Dedifferentiated amniotic fluid mesenchymal stem cell (primary cell): ENCODE results near the gene AXIN1.
"Not testable (repeated sequence)": the region's sequence is repeated elsewhere in the genome, so short reads cannot be mapped to it uniquely, and the experiment has no call there.

ENCODE experiments used
- DNase-seq: peaks from one replicate; pipeline ENCODE4 v3.0.0-alpha.2; 2016; ENCODE audit errors: extremely low spot score

Gene AXIN1

DNA sequence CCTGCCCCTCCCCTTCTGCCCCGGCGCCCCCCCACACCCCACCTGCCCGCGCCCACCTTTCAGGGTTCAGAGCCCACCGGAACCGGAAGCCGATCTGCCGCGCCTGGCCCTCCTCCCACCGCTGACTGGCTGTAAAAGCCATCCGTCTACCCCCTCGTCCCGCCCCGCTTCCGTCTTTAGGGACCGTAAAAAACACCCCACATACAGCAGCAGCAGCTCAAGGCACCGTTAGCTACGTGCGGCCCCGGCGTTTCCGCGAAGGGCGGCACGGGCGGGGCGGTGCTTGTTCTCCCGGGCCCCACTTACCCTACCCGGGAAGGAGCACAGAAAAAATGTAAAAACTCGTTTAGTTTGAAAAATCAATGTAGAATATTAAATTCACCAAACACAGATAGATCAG, 17.9 kb upstream of the AXIN1 start, which contains the start of gene MRPL28:
Gene MRPL28, minus strand, starts transcription at position 96 of the 400 bp plus-strand sequence. CDS start 320 bp downstream, outside the sequence.
- DNase-seq = peak; percentile 96

DNA sequence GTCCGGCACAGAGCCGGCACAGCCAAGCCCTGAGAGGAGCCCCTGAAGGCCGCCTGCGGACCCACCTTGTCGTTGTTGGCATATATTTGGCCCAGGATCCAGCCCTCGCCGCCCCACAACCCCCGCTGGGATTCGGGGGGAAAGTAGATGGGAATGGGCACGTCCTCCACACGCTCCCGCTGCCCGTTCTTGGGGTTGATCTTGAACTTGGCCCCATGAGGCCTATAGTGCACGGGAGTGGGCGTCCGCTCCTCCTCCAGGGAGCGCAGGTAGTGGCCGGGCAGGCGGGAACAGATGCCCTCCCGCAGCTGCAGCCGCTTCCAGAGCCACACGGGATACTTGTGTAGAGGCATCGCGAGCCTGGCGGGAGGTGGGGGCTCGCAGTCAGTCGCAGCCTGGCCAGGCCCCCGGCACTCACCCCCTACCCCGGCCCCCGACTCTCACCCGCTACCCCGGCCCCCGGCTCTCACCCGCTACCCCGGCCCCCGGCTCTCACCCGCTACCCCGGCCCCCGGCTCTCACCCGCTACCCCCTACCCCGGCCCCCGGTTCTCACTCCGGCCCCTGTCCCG, 17.4 kb upstream of the AXIN1 start:
- DNase-seq = no peak

DNA sequence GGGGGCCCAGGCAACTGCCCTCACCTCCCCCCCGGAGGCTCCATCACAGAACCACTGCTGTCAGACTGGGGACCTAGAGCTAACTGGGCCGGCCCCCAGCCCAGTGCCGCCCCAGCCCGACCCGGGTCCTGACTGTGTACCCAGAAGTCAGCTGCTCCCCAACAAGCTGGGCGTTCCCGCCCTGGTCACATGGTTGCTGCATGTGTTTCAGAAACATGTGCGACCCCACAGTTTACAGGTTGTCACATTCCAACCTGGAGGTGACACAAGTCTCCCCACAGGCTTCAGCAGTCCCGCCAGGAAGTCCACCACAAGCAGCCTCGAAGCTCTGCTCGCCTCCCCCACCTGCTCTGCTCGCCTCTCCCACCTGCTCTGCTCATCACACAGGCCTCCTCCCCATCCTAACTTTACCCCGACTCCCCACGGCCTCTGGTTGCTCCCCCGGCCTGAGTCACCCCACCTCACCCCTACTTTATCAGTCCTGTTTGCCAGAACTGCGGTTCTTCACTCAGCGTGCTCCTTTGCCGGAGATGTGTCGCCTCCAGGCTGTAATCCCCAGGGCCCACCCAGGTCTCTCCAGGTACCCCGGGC, 16.8 kb upstream of the AXIN1 start:
- DNase-seq = no peak

DNA sequence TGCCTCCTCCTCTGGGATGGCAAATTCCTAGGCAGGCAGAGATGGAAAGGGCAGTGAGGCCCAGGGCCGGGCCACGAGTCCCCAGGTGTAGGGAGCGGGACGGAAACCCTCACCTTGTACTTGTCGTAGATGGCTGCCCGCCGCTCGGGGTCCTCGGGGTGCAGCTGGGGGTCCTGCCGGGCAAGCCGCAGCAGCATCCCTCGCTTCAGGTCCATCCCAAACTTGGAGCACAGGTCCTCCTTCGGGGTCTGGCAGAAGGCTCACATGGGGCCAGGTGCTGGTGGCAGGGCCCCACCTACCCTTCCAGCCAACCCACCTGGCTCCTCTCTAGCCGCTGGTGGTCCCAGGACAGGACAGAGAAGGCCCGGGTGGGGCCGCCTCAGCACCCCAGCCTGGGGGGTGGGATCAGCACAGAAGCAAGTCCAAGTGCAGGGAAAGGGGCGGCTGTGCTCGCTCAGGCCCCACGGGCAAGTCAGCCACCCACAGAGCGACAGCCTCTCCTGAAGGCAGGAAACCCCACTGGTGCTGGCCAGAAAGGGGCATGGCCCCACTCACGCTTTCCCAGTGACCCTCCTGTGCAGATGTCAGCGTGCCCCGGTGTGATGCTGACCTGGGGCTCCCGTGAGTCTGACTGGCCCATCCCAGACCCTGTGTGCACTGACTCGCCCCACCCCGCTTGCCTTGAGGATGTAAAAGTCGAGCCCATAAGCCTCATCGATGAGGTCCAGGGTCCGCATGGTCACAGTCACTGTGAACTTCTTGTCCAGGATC, 16.1 kb upstream of the AXIN1 start:
- no peak for DNase-seq

DNA sequence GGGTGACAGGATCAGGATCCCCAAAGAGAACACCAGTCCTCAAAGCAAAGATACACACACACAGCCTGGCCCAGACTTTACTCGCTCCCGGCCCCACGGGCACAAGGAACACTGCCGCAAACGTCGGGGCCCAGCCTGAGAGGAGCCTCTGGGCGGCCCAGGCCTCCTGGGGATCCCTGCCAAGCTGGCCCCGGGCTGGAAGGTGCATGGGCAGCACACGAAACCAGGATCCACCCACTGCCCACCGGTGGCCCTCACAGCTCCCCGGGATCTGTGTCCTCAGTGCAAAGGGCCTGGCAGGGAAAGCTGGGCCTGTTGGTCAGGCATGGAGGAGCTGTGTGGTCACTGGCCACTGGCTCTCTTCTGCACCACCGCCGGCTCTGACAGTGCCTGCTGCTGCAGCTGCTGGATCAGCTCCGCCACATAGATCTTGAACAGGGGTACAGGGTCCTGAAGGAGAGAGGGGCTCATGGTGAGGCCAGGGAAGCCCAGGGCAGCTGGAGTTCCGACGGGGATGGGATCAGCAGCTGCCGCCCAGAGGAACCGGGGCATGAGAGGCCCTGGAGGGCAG, 14.9 kb upstream of the AXIN1 start:
- no peak for DNase-seq

DNA sequence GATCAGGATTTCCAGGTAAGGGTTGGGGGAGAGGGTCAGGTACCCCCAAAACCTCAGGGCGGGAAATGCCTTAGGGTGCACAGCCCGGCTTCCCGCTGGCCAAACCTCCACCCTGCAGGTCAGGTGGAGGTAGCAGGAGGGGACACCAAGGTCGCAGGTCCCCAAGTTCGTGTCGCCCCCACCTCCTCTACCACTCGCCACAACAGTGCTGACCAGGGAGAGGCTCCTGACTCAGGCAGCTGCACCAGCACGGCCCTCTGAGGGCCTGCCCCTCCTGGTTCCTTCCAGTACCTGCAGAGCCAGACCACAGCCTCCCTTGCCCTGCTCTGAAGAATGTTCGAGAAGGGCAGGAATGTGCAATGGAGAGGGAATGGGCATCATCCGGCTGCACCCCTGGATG, 14.0 kb upstream of the AXIN1 start:
- DNase-seq = no peak

DNA sequence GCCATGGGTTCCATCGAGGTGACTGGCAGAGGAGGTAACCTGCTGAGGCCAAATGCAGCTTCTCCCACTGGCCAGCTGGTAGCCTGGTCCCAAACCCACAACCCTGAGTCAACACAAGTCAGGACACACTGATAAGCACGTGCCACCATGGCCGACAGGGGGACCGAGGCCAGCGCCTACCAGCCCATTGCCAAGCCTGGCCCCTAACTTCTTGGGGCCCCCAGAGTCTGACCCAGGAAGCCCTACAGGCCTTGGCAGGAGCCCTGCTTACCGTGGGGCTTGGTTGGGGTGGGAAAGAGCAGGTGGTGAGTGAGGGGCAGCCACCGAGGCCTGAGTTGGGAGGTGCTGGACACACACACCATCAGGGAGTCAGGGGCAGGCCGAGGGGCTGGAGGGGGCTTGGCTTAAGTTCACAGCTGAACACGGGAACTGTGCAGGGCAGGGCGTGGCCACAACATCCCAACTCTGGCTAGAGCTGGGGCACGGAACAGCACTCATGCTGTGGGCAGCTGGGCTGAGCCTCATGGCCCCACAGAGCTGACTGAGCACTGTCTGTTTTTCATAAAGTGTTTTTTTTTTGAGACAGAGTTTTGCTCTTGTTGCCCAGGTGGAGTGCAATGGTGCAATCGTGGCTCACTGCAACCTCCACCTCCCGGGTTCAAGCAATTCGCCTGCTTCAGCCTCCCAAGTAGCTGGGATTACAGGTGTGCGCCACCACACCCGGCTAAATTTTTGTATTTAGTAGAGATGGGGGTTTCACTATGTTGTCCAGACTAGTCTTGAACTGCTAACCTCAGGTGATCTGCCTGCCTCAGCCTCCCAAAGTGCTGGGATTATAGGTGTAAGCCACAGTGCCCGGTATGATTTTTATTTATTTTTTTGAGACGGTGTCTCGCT, 12.3 kb upstream of the AXIN1 start:
- DNase-seq = no peak

DNA sequence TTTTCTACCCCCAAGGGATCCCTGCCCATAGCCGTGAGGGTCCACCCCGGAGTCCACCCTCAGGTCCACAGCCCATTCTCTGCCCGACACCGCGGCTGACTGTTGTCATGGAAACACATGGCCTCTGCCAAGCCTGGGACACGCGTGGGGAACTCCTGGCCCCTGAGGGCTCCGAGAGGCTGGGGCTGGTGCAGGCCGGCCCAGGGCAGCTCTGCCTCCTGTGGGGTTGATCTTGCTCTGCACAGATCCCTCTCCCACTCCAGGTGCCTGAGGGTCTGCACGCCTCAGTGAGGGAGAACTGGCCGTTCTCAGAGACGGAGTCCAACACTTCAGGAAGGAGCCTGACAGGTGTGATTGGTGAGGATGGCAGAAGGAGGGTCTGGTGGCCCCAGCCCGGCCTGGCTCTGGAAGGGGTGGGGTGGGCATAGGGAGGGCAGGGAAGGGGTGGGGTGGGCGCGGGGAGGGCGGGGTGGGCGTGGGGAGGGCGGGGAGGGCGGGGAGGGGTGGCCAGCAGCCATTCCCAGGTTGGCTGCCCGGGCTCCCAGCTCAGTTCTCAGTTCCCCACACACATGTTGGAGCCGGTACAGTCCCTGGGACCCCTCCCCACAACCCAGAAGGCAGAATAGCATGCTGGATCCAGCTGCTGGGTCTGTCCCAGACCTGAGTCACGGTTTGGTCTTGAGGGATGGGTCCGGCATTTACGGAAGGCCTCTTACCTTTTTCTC, 11.4 kb upstream of the AXIN1 start:
- no peak for DNase-seq

DNA sequence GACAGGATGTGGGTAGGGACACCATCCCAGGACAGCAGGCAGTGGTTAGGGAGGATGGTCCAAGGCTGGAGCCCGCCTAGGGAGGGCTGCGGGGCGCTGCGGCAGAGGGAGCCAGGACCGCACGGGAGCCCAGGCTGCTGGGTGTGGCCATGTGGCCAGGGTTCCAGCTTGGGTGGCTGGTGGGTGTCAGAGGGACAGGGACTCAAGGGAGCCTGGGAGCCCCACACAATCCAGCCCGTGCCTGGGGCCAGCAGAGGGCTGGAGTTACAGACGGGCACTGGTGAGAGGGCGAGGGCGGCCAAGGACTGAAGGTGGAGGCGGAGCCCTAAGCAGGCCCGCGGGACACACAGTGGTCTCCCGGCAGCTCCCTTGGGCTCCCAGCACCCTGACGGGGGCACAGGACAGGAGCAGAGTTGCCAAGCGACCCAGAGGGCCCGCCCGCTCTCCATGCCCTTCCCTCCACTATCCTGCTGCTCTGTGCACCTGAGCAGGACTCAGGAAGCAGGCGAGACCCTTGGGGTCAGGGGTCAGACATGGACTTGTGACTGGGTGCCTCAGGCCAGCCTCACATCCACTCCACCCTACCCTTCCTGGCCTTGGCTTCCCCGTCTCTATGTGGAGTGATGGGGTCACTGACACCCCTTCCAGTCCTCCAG, 10.7 kb upstream of the AXIN1 start:
- no peak for DNase-seq

DNA sequence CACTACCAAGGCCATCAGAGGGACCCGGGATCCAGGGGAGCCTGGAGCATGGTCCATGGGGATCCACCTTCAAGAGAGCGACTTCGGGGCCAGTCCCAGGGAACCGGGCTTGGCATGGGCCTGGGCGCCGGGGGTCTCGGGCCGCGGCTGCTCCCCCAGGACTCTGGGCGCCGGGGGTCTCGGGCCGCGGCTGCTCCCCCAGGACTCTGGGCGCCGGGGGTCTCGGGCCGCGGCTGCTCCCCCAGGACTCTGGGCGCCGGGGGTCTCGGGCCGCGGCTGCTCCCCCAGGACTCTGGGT, 10.1 kb upstream of the AXIN1 start:
- not testable (repeated sequence) for DNase-seq

DNA sequence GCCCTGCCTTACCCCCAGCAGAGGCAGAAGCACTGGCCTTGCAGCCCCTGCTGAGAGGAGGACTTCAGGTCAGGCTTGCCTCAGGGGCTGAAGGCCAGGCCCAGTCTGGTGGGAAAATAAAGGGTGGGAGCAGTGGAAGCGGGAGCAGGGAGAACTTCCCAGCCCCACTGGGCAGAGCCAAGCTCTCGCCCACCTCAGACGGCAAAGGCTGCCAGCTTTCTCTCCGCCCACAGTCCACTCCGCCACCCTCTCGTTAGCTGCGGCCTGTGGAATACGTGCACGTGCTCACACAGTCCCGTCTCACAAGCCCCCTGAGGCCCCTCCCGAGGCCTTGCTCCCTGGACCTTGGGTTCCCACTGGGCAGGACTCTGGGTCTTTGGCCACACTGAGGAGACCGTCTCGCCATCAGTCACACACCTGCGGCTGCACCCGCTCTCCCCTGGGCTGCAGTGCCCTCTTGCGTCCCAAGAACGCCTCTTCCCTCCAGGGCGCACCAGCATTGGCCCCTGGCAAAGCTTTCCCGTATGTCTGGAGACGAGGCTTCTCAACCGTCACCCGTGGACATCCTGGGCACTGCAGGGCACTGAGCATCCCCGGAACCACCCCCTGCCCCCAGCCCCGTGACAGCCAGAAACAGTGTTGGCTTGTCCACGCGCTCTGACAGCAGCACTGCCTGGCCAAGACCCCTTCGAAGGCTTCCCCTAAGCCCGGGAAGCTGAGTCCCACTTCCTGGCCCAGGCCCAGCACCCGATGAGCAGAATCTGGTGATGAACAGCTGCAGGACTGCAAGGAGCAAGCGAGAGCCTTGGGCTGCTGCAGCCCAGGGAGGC, 9.6 kb upstream of the AXIN1 start:
- no peak for DNase-seq

DNA sequence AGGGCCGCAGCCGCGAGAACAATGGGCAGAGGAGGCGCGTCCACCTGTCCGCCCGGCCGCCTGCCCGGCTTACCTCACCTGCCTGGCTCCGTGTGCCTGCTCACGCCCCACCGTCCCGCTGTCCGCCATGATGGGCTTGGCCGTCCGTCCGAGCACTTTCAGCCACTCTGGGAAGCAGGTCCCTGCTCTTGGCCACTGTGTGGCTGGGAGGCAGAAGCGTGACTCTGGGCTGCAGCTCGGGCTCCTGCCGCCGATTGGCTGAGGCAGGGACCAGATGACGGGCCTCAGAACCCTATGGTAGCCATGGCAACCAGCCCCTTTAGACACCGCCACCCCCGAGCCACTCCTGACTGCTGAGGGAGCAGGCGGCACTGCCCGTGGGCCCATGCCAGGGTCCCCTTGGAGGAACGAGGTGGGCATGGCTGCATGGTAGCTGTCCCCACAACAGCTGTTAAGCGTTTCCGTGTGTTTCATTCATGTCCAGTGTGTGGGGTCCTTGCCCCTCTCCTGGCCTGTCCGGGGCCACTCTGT, 8.9 kb upstream of the AXIN1 start:
- DNase-seq = no peak

DNA sequence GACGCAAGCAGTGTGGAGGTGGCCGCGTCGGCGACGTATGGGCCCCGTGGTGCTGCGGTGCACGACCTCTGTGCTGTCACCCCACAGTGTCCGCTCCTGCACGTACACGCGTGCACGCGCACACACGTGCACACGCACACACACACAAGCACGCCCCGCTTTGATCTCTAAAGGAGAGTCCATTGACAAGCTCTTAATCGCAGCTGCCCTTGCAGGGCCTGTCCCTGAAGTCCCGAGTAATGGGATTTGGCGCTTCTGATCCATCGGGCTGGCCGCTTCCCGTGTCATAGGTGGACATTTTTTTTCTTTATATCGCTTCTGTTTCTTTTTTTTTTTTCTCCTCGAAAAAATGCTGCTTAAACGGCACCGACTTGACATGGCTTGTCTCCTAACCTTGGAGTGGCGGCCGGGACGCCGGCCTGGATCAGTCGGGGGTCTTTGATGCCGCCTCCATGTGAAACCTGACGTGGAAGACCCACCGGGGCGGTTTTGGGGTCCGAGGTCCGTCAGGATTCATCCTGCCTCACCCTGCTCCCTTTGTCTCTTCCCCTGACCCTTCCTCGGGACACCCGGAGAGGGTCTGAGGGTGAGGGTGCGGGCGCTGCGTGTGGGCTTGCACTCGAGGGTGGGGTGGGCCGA, 8.3 kb upstream of the AXIN1 start:
- DNase-seq = no peak

DNA sequence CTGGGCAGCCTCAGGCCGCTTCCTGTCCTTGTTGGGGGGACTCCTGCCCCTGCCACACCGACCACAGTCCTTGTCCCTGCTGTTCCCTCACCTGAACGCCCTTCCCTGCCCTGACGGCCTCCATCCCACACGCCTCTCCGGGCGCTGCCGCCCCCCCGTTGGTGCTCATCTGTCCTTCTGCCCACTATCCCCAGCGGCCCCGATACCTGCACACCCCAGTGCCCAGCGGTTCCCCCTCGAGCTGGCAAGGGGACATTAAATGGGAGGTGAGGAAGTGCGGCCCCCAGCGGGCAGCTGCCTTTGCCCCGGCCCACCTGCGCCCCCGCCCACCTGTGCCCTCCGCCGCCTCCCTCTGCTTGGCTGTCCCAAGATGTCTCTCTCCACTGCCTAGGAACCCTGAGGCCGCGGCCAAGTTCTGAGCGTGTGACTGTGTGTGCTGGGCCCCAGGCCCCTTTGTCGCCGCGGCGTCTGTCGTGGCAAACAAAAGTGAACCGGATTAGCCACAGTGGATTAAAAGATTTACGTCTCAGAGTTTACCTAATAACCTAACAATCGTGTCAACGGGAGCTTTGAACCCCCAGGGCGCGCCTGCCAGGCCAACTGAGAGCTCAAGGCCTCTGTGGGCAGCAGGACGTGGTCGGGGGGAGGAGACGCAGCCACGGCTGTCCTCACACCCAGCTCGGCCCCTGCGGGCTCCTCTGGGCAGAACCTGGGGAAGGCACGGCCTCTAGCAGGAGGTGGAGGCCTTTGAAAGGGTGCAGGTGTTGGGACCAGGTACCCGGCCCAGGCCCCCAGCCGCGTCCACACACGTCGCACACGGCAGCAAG, 7.6 kb upstream of the AXIN1 start:
- DNase-seq = no peak

DNA sequence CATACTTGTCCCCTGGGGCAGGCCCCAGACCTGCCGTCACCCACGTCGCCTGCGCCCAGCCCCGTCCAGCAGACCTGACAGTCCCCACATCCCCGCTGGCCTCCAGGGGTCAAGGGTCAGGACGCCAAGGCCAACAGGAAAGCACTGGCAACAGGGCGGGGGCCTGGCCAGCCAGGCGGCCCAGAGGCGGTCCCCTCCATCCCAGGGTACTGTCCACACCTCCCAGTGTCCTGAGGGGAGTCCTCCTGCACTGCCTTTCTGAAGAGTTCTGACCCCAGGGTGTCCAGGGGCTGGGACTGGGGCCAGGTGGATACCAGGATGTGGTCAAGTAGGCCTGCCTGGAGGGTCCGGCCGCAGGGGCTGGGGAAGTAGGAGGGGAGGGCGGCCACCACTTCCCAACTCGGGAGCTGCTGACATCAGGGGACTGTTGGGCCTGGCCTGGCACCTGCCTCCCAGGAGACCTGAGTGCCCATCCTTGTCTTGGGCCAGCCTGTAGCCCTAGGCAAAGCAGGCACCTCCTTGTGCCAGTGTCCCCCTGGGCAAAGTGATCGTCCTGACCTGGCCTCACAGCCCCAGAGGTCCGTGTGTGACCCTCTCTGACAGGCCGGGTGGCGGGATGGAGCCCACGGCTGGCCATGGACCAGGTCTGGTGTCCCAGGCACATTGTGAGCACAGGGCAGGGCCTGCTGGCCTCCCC, 6.7 kb upstream of the AXIN1 start:
- no peak for DNase-seq

DNA sequence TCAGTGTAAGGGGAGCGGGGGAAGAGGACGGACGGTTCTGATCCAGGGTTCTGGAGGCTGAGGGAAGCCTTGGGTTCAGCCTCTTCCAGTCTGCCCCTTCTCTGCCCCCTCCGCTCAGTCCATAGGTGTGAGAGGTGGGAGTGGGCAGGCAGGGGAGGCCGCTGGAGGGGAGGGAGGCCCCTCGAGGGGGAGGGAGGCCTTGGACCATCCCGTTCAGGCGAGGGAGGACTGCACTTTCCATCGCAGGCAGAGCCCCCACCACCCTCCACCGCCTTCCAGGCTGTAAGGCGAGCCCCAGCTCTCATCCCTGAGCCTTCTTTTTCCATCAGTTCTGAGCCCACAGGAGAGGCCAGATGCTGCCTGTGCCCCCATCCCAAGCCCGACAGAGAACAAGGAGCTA, 4.2 kb upstream of the AXIN1 start:
- DNase-seq = no peak

DNA sequence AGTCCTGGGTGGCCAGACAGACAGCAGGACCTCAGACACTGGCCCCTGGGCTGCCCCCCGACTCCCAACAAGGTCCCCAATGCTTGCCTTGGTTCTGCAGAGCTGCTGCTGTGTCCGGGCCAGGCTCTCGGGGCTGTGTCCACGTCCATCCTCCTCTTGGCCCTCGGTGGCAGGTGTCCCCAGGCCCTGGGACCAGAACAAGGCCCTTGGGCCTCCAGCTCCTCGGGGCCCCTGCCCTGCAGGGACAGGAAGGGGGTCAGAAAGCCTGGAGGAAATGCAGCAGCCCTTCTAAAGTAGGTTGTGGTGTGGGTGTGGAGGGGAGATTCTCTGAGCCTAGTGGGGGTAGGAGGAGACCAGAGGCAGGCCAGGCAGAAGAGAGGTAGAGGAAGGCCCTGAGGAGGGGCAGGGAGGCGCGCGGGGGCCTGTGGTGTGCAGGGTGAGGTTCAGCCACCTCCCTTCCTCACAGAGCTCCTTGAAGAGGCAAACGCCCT, 2.5 kb upstream of the AXIN1 start:
- no peak for DNase-seq
